A673 (cell line): ENCODE data around the gene KCNK1.

ENCODE experiments used
- EZH2 ChIP-seq: fragments of 200-600 bp; sonication (generic); IDR thresholded peaks from 2 replicates; pipeline ENCODE4 v1.6.1; 2017; ENCODE audit warnings: borderline replicate concordance, low read depth, mild to moderate bottlenecking, mixed read lengths, antibody characterized with exemption, low read length; ENCODE audit not compliant: poor library complexity, severe bottlenecking
- TF ChIP-seq, protein P1 (sequence below): fragments of 300-800, 200-600 bp; sonication (generic); conservative IDR thresholded peaks from 2 replicates; pipeline ENCODE4 v1.5.1; 2017; ENCODE audit warnings: low read depth, mild to moderate bottlenecking, antibody characterized with exemption, low read length, moderate library complexity, mixed read lengths

DNA sequence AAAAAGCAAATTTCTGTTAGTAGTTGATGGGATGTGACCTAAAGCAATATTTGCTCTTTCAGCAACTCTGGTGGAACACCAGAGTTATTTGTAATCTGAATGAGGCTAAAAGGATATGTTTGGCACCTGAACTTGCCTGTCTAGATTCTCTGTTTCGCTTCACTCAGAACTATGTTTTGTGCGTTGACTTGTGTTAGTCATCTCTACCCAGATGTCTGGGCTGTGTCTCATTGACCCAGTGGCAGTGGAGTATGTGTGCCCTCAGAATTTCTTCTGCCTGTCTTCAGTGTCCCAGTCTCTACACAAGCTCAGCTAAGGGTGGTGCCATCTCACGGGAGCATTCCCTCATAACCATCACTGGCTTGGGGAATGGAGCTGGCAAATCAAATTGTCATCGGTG, 13.9 kb downstream of the KCNK1 start:
- TF ChIP-seq EZH2: no peak
- TF ChIP-seq, protein P1, sequence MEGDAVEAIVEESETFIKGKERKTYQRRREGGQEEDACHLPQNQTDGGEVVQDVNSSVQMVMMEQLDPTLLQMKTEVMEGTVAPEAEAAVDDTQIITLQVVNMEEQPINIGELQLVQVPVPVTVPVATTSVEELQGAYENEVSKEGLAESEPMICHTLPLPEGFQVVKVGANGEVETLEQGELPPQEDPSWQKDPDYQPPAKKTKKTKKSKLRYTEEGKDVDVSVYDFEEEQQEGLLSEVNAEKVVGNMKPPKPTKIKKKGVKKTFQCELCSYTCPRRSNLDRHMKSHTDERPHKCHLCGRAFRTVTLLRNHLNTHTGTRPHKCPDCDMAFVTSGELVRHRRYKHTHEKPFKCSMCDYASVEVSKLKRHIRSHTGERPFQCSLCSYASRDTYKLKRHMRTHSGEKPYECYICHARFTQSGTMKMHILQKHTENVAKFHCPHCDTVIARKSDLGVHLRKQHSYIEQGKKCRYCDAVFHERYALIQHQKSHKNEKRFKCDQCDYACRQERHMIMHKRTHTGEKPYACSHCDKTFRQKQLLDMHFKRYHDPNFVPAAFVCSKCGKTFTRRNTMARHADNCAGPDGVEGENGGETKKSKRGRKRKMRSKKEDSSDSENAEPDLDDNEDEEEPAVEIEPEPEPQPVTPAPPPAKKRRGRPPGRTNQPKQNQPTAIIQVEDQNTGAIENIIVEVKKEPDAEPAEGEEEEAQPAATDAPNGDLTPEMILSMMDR: no peak
